IPS DF 6.9 (cell line): ENCODE results near the gene UBXN6.

Experiments
- DNase-seq: peaks from one replicate; pipeline ENCODE4 v3.0.0-alpha.2; 2013; ENCODE audit warnings: low read depth, low spot score
- H3K27ac ChIP-seq: one replicate; pipeline ENCODE4 v1.5.1; 2013; ENCODE audit warnings: low read length, control low read depth
- H3K27me3 ChIP-seq: 2 replicates; pipeline ENCODE4 v1.6.1; 2013; ENCODE audit warnings: mild to moderate bottlenecking, low read length; ENCODE audit not compliant: control insufficient read depth, insufficient read depth
- H3K36me3 ChIP-seq: 2 replicates; pipeline ENCODE4 v1.6.1; 2013; ENCODE audit warnings: low read length; ENCODE audit not compliant: control insufficient read depth, insufficient read depth
- H3K4me1 ChIP-seq: 2 replicates; pipeline ENCODE4 v1.6.1; 2013; ENCODE audit warnings: low read length; ENCODE audit not compliant: control insufficient read depth, insufficient read depth
- H3K4me3 ChIP-seq: 2 replicates; pipeline ENCODE4 v1.5.1; 2013; ENCODE audit warnings: mild to moderate bottlenecking, low read length
- H3K9me3 ChIP-seq: 2 replicates; pipeline ENCODE4 v1.6.1; 2013; ENCODE audit warnings: low read length, inconsistent platforms; ENCODE audit not compliant: control insufficient read depth, insufficient read depth
- WGBS: extraction: QIAGEN DNeasy Blood & Tissue Kit; methylation state at CpG from one replicate; pipeline ENCODE4 v1.1.7; 2013; ENCODE audit warnings: mixed read lengths, missing lambda C conversion rate; ENCODE audit not compliant: insufficient read length, insufficient coverage; 5-methylcytosine and 5-hydroxymethylcytosine counted together

UBXN6 gene

GRCh38 chr19:4456476-4456842 lies 1.1 kb downstream of the UBXN6 start:
- DNase-seq: no peak
- Histone ChIP-seq H3K4me1 (no peaks in the 10 kb centered on the region; the same call in 1 of the 2 replicates), H3K27ac (no peak overlapping the region), H3K9me3 (no peaks in the 10 kb centered on the region), H3K36me3 (peaks cover 3% of the 10 kb centered on the region; the same call in 1 of the 2 replicates), H3K4me3 (no peak overlapping the region; the same call in 1 of the 2 replicates), H3K27me3 (no peaks in the 10 kb centered on the region)
- WGBS: no CpG with 5 or more reads among the region's 9 CpGs

- no peak for DNase-seq
- no peak overlapping the region for H3K27ac ChIP-seq
- no peak overlapping the region for H3K4me3 ChIP-seq
- H3K36me3 ChIP-seq: peaks cover 3% of the 10 kb centered on the region; the same call in 1 of the 2 replicates
- H3K9me3 ChIP-seq: no peaks in the 10 kb centered on the region
- no peaks in the 10 kb centered on the region; the same call in 1 of the 2 replicates for H3K4me1 ChIP-seq
- no CpG with 5 or more reads among the region's 15 CpGs for WGBS
- H3K27me3 ChIP-seq: no peaks in the 10 kb centered on the region
These were observed 1.7 kb downstream of the UBXN6 start for GRCh38 chr19:4455719-4456475.

GRCh38 chr19:4454747-4455718 lies 2.6 kb downstream of the UBXN6 start:
- DNase-seq: no peak
- H3K4me1 ChIP-seq: no peaks in the 10 kb centered on the region; the same call in 1 of the 2 replicates

GRCh38 chr19:4453232-4454179 lies 4.1 kb downstream of the UBXN6 start:
- no CpG with 5 or more reads among the region's 34 CpGs for WGBS
- H3K9me3 ChIP-seq: no peaks in the 10 kb centered on the region
- no peaks in the 10 kb centered on the region; the same call in 1 of the 2 replicates for H3K4me1 ChIP-seq
- DNase-seq: no peak
- peaks cover 3% of the 10 kb centered on the region; the same call in 1 of the 2 replicates for H3K36me3 ChIP-seq
- H3K4me3 ChIP-seq: no peak overlapping the region
- no peaks in the 10 kb centered on the region for H3K27me3 ChIP-seq
- H3K27ac ChIP-seq: no peak overlapping the region

More at GRCh38 chr19:4454747-4455718, 2.6 kb downstream of the UBXN6 start:
- Histone ChIP-seq H3K4me3 (no peak overlapping the region), H3K27ac (no peak overlapping the region), H3K36me3 (peaks cover 3% of the 10 kb centered on the region; the same call in 1 of the 2 replicates), H3K9me3 (no peaks in the 10 kb centered on the region), H3K27me3 (no peaks in the 10 kb centered on the region)
- WGBS: no CpG with 5 or more reads among the region's 29 CpGs

- Histone ChIP-seq H3K36me3 (peaks cover 5% of the 10 kb centered on the region), H3K9me3 (no peaks in the 10 kb centered on the region), H3K4me3 (no peak overlapping the region), H3K4me1 (no peaks in the 10 kb centered on the region; the same call in 1 of the 2 replicates), H3K27ac (no peak overlapping the region), H3K27me3 (no peaks in the 10 kb centered on the region)
- WGBS: no CpG with 5 or more reads among the region's 24 CpGs
- no peak for DNase-seq
These were observed 5.2 kb downstream of the UBXN6 start for GRCh38 chr19:4452230-4452990.

- DNase-seq: no peak
- no CpG with 5 or more reads among the region's 9 CpGs for WGBS
- Histone ChIP-seq H3K27me3 (no peaks in the 10 kb centered on the region), H3K27ac (no peak overlapping the region), H3K9me3 (no peaks in the 10 kb centered on the region), H3K4me3 (no peak overlapping the region), H3K4me1 (peaks cover 2% of the 10 kb centered on the region; the same call in 1 of the 2 replicates), H3K36me3 (peaks cover 24% of the 10 kb centered on the region)
These were observed 8.0 kb downstream of the UBXN6 start for GRCh38 chr19:4449639-4450028.

GRCh38 chr19:4449022-4449638 lies 8.5 kb downstream of the UBXN6 start:
- Histone ChIP-seq H3K4me1 (peaks cover 2% of the 10 kb centered on the region; the same call in 1 of the 2 replicates), H3K36me3 (peaks cover 28% of the 10 kb centered on the region), H3K4me3 (no peak overlapping the region), H3K27ac (no peak overlapping the region), H3K9me3 (no peaks in the 10 kb centered on the region), H3K27me3 (no peaks in the 10 kb centered on the region)
- no CpG with 5 or more reads among the region's 24 CpGs for WGBS
- no peak for DNase-seq

GRCh38 chr19:4448147-4448985 lies 9.2 kb downstream of the UBXN6 start:
- H3K9me3 ChIP-seq: no peaks in the 10 kb centered on the region
- DNase-seq: no peak
- H3K4me1 ChIP-seq: peaks cover 2% of the 10 kb centered on the region; the same call in 1 of the 2 replicates
- H3K27me3 ChIP-seq: no peaks in the 10 kb centered on the region
- no peak overlapping the region for H3K4me3 ChIP-seq
- WGBS: no CpG with 5 or more reads among the region's 30 CpGs
- peaks cover 31% of the 10 kb centered on the region for H3K36me3 ChIP-seq
- no peak overlapping the region for H3K27ac ChIP-seq
